Right lobe of liver (tissue), 4 donors: ENCODE data around the gene ATP6V0B.

ENCODE experiments used
- CTCF ChIP-seq, 4 donors: fragments of 200-600 bp in 3 of 4; fragments of 450-650 bp in 1 of 4; IDR thresholded peaks; one replicate each; pipeline versions ENCODE4 v1.5.1 to v1.8.0; 2016 to 2022; ENCODE audit warnings: antibody characterized with exemption in 4 of 4, mild to moderate bottlenecking in 2 of 4
- POLR2A ChIP-seq: fragments of 450-650 bp; IDR thresholded peaks from one replicate; pipeline ENCODE4 v1.6.1; 2017; ENCODE audit warnings: antibody characterized with exemption, mild to moderate bottlenecking
- donor health status: DM: no; HTN: no; CAD: no.
- donor health status: DM: no; HTN: no; CAD: no.
- donor health status: DM: no; HTN: yes; CAD: no.

- TF ChIP-seq CTCF (IDR thresholded peaks at IDR 0.05) (no peak), POLR2A (no peak)
Observed at GRCh38 chr1:43947874-43948437, 26.8 kb upstream of the ATP6V0B start.
